ENCODE data around the gene FFAR3.

DNA sequence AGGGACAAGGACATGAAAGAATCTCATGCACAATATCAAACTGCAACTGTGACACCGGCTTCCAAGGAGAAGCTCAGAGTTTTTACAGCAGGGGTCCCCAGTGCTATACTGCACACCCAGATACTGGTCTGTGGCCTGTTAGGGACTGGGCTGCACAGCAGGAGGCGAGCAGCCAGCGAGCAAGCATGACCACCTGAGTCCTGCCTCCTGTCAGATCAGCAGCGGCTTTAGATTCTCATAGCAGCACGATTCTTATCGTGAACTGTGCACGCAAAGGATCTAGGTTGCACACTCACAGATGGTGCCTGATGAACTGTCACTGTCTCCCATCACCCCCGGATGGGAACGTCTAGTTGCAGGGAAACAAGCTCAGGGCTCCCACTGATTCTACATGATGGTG lies 42.4 kb upstream of the FFAR3 start:
- TF ChIP-seq, protein P1, sequence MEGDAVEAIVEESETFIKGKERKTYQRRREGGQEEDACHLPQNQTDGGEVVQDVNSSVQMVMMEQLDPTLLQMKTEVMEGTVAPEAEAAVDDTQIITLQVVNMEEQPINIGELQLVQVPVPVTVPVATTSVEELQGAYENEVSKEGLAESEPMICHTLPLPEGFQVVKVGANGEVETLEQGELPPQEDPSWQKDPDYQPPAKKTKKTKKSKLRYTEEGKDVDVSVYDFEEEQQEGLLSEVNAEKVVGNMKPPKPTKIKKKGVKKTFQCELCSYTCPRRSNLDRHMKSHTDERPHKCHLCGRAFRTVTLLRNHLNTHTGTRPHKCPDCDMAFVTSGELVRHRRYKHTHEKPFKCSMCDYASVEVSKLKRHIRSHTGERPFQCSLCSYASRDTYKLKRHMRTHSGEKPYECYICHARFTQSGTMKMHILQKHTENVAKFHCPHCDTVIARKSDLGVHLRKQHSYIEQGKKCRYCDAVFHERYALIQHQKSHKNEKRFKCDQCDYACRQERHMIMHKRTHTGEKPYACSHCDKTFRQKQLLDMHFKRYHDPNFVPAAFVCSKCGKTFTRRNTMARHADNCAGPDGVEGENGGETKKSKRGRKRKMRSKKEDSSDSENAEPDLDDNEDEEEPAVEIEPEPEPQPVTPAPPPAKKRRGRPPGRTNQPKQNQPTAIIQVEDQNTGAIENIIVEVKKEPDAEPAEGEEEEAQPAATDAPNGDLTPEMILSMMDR (conservative IDR thresholded peaks at IDR 0.05; ENCODE audit: low read length) = peak; percentile 60
- TF ChIP-seq EZH2phosphoT487 (IDR thresholded peaks at IDR 0.05; ENCODE audit: borderline replicate concordance, low read depth, low read length) = no peak
